Adipose tissue (tissue), 3 donors: ENCODE data around the gene CYTH4. TPM values are rescaled to one million over a fixed set of nuclear protein-coding genes. Genes with fewer than 3 reads are reported as not detected.
"Not testable (repeated sequence)": the region's sequence is repeated elsewhere in the genome, so short reads cannot be mapped to it uniquely, and the experiment has no call there.

Experiments
- H3K27ac ChIP-seq: one replicate; pipeline ENCODE4 v1.5.1; 2013; ENCODE audit warnings: low read depth, low read length
- WGBS, 3 donors: extraction: QIAGEN DNeasy Blood & Tissue Kit; methylation state at CpG; one replicate each; pipeline ENCODE4 v1.1.7; 2013; 5-methylcytosine and 5-hydroxymethylcytosine counted together
- polyA plus RNA-seq, 3 donors: library from polyadenylated mRNA; stranded (reverse); fragments of 200-250 nt; gene quantifications; one replicate each; pipeline ENCODE4 v1.2.3, GENCODE V29; 2013
- donor health status: healthy with polysubstance abuse.
- donor health status: Bipolar disorder and iron deficiency.
- donor health status: healthy.

Gene CYTH4
- polyA plus RNA-seq, 3 donors: 1.9 to 18.1 (median 14.6) TPM

DNA sequence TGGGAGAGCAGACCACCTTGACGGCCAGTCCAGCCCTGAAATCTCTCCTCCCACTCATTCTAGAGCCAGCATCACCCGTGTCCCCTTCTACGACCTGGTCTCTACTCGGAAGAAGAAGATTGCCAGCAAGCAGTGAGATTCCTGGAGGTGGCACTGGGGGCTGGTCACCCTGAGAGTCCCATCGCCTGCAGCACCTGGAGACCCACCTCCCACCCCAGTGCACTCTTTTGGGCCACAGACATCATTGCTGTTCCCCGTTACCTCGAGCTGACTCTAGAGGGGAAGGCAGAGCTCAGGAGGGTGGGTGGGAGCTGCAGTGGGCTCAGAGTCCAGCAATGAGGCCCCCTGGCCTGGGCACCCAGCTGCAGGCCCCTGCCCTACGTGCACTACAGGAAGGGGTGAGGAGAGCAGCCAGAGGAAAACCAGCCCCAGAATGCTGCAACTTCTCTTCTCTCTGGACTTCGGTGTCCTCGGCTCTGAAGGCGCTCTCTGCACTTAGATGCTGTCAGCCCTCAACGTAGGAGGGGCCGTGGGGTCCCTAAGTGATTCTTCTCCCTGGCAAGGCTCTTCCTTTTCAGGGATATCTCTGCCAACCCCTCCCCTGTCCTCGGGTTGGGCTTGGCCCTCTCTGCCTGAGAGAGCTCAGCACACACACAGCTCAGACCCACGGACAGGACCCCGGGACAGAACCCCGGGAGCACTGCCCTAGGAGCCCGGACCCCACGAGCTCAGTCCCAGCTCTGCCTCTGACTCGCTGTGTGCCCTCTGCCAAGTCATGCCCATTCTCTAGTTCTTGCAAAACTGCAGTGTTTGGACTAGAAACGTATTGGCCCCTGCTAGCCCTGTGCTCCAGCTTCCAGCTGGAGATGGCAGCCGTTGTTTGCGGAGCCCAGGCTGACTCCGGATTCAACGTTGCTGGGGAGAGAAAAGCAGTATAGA, 31.3 kb downstream of the CYTH4 start:
- H3K27ac ChIP-seq: no peak overlapping the region
- 42 to 56% (median 46%) methylated on average over 25 of the region's 25 CpGs for WGBS, 3 donors

DNA sequence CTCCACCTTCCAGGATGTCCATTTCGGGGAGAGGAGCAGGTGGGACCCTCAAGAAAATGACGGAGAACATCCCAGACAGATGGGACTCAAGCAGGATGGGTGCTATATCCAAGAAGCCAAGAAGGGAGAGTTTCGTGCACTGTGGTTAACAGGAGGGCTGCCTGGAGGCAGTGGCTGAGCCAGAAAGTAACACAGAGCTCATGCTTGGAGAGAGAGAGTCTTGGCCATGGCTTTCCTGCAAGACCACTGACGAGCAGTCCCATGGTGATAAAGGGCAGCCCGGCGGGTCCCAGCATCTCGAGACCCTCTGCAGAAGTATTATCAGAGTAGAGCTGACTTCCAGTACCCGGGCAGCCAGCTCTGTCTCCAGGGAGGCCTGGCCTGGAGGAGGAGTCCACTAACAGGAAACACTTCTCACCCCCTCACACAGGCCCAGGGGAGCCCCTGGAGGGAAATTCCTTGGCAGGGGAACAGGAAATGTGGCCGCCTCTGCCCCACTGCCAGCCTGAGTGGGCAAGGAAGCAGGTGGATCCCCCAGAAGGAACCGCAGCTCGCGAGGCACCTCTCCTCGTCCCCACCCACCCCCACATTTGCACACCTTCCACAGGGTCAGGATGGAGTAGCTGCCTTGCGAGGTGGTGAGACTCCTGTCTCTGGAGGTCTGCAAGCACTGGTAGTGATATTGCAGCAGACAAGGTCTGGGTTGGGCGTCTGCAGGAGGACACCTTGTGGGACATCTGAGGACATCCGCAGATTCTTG, 32.2 kb downstream of the CYTH4 start:
- H3K27ac ChIP-seq: no peak overlapping the region
- 34 to 53% (median 39%) methylated on average over 16 of the region's 16 CpGs for WGBS, 3 donors

DNA sequence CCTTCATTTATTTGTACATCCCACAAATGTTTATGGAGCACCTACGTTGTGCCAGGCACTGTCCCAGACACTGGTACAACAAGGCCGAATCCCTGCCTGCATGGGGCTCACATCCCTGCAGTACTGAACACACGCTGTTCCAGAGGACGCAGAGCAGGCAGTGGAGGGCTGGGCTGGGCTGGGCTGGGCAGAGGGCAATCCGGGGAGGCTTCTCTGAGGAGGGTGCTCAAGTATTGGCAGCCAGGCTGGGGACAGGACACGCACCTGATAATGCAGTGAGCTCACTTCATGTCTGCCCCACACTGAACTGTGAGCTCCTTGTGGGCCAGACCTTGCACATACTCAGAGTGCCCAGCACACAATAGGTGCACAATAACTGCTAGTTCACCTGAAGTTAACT, 34.1 kb downstream of the CYTH4 start:
- H3K27ac ChIP-seq: no peak overlapping the region
- 62 to 75% (median 72%) methylated on average over 6 of the region's 6 CpGs for WGBS, 3 donors

DNA sequence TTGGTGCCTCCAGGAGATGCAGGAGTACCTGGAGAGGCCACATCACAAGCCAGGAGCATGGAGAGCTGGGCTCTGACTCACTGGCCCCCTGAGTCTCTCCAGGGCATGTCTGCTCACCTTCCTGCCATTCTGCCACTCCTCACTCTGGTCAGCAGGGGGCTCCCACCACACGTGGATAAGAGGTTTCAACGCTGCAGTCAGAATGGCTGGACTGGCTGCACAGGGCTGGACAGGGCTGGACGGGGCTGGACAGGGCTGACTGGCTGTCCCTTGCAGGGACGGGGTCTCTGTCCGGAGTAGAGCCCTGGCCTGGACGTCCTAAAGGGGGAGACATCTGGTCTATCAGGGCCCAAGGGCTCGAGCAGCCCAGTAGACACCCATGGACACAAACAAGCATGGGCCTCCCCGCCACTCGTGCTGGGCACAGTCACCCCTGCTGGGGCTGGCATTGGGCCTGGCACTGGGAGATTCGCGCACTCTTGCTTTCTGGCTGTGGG, 34.6 kb downstream of the CYTH4 start:
- 31 to 37% (median 35%) methylated on average over 11 of the region's 11 CpGs for WGBS, 3 donors
- H3K27ac ChIP-seq: no peak overlapping the region

DNA sequence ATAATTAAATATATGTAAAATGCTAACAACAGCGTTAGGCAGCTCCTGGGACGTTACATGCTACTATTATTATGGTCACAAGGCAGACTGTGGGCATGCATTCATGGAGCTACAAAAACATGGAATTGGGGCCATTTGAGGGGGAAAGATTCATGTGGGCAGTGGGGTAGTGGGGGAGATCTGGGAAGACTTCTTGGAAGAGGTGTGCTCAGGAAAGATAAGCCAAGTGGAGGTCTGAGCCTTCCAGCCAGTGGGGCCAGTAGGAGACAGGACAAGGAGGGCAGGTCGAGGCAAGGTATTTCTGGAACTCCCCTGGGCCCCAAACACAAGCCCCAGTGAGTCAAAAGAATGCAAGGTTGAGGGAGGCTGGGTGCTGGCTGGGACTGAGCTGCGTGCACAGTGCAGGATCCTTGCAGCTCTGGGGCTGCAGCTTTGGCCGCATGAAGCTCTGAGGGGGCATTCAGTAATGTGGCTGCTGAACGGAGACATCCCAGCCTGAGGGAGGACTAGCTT, 35.4 kb downstream of the CYTH4 start:
- H3K27ac ChIP-seq: no peak overlapping the region
- WGBS, 3 donors: 73 to 76% (median 75%) methylated on average over 6 of the region's 6 CpGs

DNA sequence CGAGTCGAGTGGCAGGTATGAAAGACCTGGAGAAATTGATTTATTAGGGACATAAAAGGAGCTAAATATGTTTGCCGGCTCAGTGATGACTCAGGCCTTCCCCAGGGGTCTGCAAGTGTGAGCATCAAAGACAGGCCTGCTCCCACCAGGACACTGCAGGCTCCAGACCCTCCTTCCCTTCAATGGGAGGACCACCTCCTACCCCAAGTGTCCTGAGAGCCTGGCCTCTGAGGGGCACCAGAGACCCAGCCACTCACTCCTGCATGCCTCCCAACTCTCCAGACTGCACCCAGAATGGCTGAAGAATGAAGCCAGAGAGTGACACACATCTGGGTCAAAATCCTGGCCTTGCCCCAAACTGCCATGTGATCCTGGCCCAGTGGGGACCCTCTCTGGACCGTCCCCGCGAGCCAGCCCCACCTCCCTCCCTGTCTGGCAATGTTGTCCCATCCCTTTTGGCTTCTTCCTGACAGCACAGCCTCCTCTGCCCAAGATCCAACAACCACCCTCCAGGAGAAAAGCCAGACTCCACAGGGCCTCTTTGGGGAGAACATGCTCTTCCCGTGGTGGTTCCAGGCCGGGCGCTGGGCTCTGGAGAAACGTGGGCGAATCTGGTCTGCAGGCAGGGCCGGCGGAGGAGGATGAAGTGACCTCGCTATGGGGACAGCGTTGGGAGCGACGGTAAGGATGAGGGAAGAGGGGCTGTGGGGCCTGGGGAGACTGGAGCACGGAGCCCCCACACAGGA, 36.2 kb downstream of the CYTH4 start:
- WGBS, 3 donors: 55 to 73% (median 66%) methylated on average over 18 of the region's 18 CpGs
- no peak overlapping the region for H3K27ac ChIP-seq

DNA sequence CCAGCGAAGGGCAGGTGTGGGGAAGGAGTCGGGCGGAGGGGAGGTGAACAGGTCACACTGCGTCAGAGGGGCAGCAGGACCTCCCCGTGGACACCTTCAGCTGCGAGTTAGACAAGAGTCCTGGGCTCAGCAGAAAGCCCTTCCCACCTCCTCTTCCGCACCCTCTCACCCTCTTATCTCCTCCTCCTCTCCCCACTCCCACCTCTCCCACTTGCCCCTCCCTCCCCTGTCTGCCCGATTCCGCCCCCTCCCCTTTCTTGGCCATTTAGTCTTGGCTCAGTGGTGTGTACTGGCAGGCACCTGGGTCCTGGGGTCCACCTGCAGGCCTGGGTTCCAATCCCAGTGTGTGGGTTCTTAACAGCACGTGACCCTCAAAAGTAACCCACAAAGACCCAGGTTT, 37.2 kb downstream of the CYTH4 start:
- WGBS, 3 donors: 60 to 83% (median 80%) methylated on average over 10 of the region's 10 CpGs

DNA sequence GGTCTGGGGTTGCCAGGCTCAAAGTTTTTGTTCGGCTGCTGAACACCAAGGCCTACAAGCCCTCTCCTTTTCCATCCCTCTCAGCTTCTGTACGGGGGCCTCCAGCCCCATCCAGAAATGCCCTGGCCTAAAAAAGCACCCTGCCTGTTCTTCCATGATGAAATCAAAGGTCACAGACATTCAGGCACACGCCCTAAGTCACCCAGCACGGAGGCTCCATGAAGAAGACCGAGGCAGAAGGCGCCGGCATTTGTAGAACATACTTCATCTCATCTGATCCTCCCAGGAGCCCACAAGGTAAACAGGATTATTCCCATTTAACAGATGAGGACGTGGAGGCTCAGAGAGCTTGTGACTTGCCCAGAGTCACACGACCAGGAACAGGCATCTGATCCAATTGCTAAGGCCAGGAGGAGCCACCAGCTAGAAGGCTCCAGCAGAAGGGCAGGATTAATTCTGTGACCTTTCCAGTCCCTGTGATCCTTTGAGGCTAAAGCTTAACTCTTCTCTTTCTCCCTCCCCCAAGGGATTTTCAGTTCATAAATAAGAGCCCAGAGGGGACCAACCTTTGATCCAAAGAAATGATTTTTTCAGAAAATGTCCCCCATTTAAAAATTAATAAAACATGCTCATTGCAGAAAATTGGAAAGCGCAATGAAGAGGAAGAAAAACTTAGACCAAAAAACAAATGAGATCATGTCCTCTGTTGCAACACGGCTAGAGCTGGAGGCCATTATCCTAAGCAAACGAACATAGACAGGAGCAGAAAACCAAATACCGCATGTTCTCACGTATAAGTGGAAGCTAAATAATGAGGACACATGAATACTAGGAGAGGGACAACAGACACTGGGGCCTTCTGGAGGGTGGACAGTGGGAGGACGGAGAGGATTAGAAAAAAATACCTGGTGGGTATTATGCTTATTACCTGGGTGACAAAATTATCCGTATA, 38.7 kb downstream of the CYTH4 start:
- H3K27ac ChIP-seq: no peak overlapping the region
- 72 to 74% (median 73%) methylated on average over 16 of the region's 16 CpGs for WGBS, 3 donors

More for the DNA sequence above, 37.2 kb downstream of the CYTH4 start:
- H3K27ac ChIP-seq: no peak overlapping the region

DNA sequence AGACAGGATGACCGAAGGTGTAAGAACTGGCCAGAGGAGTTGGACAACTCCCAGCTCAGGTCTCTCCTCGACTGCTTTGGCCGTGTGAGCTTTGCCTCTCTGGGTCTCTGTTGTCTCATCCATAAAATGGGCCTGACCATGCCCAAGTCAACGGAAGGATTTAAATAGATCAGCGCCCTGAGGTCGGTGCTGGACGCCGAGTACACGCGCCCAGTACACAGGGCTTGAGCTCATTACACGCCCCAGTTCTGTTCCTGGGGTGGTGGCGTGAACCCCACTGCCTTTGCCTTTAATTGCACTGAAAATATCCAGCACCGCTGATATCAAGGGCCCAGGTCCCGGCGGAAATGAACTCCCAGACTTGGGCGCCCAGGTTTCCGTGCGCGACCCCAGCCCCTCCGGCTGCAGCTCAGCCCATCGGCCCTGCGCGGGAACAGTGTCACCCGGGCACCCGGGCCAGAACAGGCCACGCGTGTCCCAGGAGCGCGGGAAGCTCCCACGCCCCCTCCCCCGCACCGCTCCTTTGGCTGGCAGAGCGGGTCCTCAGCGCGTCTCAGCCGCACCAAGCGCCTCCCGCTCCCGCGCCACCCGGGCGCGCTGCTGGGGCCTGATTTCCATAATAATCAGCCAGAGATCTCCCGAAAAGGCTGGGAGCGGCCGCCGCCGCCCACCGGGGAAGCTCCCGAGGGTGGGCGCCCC, 42.2 kb downstream of the CYTH4 start:
- no peak overlapping the region for H3K27ac ChIP-seq
- 7 to 14% (median 9%) methylated on average over 45 to 51 of the region's 51 CpGs for WGBS, 3 donors

DNA sequence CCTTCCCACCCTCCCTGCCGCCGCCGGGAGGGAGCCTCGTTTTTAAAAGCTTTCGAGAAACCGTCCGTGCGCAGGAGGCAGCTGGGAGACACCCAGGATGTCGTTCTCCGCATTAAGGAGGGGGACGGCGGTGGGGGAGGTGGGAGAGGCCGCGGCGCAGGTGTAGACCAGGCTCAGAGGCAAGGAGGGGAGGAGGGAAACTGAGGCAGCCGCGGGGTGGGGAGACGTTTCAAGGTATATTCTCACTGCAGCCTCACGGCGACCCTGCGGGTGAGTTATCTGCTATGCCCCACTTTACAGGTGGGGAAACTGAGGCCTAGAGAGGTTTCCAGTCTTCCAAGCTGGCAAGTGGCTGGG, 42.7 kb downstream of the CYTH4 start:
- 3 to 8% (median 4%) methylated on average over 21 of the region's 21 CpGs for WGBS, 3 donors
- H3K27ac ChIP-seq: no peak overlapping the region

DNA sequence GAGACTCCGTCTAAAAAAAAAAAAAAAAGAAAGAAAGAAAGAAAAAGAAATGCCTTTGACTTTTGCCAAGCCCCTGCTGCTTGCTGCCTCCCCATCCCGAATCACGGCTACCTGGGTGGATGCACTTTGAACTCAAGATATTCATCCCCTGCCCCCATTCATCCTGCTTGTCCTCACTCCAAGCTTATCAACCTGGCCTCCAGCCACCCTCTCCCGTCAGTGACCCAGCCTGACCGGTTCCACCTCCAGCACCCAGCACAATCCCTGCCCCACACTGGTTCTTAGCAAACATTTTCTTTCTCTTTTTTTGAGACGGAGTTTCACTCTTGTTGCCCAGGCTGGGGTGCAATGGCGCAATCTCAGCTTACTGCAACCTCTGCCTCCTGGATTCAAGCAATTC, 44.4 kb downstream of the CYTH4 start:
- 25 to 55% (median 47%) methylated on average over 6 to 7 of the region's 7 CpGs for WGBS, 3 donors

DNA sequence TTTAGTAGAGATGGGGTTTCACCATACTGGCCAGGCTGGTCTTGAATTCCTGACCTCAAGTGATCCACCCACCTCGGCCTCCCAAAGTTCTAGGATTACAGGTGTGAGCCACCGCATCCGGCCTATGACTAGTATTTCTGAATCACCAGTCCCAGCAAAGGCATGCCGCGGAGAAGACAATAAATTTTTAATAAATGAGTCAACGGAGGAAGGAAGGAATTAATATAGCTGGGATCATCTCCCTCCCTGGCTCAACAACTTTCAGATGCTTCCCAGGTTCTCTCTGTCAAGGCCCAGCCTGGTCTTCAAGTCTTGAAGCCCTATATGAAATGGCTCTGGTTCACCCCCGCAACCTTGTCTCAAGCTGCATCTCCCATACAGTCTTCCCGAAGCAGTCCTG, 45.7 kb downstream of the CYTH4 start:
- WGBS, 3 donors: 84 to 86% (median 84%) methylated on average over 8 of the region's 8 CpGs
- no peak overlapping the region for H3K27ac ChIP-seq

More for the DNA sequence above, 44.4 kb downstream of the CYTH4 start:
- no peak overlapping the region for H3K27ac ChIP-seq

DNA sequence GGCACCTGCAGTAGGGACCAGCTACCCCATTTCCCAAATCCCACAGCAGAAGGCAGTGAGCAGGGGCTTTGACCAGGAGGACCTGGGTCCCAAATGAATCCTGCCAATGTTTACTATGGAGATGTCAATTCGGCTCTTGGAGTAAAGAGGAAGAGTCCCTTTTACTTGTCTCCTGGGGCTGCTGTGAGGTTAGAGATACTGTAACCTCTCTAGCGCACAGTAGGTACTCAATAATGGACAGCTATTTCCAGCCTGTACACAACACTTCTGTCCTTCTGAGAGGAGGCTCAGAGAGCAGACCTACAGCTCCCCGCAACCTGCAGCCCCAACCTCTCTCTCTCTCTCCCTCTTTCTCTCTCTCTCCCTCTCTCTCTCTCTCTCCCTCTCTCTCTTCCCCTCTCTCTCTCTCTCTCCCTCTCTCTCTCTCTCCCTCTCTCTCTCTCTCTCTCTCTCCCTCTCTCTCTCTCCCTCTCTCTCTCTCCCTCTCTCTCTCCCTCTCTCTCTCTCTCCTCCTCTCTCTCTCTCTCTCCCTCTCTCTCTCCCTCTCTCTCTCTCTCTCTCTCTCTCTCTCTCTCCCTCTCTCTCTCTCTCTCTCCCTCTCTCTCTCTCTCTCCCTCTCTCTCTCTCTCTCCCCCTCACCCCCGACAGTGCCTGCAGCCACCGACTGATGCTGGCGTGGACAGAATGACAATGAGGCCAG, 46.4 kb downstream of the CYTH4 start:
- H3K27ac ChIP-seq: not testable (repeated sequence)
- 46 to 57% (median 50%) methylated on average over 5 to 6 of the region's 6 CpGs for WGBS, 3 donors

DNA sequence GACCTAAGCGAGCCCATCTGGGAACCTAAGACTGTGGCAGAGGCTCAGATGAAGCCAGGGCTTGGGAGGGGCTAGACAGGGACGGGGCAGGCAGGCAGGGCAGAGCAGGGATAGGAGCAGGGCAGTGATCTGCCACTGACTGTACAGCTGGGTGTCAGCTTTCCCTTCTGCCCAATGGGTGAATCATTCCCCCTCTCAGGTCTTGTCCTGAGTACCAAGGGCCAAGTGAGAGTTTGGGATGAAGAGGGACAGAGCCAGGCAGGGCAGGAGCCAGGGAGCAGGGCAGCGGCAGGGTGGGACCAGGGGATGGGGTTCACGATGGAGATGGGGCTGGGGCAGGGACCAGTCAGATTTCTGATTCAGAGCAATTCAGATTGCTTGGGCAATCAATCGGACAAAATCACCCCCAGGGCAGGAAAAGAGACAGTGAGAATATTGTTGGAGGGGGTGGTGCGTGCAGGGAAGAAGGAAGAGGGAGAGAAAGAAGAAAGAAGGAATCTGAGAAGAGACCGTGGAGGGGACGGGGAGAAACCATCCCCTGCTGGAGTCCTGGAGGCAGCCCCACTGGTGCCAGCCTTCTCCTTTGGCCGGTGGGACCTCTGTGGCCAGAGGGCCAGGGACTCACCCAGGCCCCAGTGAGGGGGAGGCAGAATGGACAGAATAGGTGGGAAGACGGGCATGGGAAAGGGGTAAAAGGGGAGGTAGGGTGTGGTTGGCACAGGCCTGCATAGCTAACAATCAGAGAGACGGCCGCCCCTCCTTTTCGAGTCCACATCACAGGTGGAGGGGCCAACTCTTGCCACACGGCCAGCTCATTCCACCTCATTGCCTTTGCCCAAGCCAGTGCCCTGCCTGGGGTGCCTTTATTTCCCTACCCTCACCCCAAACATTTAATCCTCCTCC, 47.2 kb downstream of the CYTH4 start:
- no peak overlapping the region for H3K27ac ChIP-seq
- 72 to 75% (median 72%) methylated on average over 11 to 14 of the region's 14 CpGs for WGBS, 3 donors

DNA sequence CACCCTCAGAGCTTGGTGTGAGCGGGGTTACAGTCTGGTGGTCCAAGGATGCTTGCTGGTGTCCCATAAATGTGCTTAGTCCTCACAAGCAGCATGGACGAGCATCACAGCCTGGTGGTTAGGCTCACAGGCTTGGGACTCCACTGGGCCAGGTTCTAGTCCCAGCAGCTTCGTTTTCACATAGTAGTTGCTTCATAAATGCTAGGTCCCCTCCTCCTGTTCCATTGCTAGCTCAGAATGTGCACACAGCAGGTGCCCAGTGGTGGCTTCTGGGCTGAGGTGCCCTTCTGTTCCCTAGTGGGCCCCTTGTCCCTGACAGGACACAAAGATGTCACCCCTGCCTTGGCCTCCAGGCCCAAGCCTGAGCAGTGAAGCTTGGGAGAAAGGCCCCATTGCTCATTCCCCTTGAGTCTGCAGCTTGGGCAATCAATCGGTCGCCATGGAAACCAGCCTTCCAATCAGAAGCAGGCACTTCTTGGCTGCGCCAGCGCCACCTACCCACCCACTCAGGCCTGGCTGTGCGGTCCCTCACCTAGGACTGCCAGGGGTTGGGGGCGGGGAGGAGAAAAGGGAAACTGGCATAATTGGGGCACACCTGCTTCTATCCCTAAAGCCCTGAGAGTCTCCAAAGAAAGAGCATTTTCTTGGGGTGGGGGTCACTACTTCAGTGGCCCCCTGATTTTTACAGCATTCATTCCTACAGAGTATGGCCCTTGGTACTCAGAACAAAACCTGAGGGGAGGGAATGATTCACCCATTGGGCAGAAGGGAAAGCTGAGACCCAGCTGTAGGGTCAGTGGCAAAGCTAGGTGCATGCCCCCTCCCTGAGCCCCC, 48.1 kb downstream of the CYTH4 start:
- H3K27ac ChIP-seq: no peak overlapping the region
- 52 to 64% (median 52%) methylated on average over 9 of the region's 9 CpGs for WGBS, 3 donors
